Measurements from ENCODE around the gene RPS6KA2.

RPS6KA2 gene

GRCh38 chr6:166613027-166613426 lies 14.0 kb downstream of the RPS6KA2 start:
- no peak for DNase-seq

GRCh38 chr6:166612471-166612881 lies 14.6 kb downstream of the RPS6KA2 start:
- no peak for DNase-seq

- DNase-seq: no peak
Measured at GRCh38 chr6:166611631-166612030, 15.4 kb downstream of the RPS6KA2 start.

GRCh38 chr6:166610069-166610468 lies 17.0 kb downstream of the RPS6KA2 start:
- DNase-seq: peak; percentile 13

- peak; percentile 26 for DNase-seq
Measured at GRCh38 chr6:166608774-166609173, 18.3 kb downstream of the RPS6KA2 start.

- peak; percentile 17 for DNase-seq
Measured at GRCh38 chr6:166605752-166606151, 21.3 kb downstream of the RPS6KA2 start.

- no peak for DNase-seq
Measured at GRCh38 chr6:166604911-166605310, 22.1 kb downstream of the RPS6KA2 start.

- DNase-seq: peak; percentile 33
Measured at GRCh38 chr6:166604328-166604727, 22.7 kb downstream of the RPS6KA2 start.

GRCh38 chr6:166603043-166603690 lies 23.9 kb downstream of the RPS6KA2 start:
- DNase-seq: peak; percentile 32

GRCh38 chr6:166601956-166602355 lies 25.1 kb downstream of the RPS6KA2 start:
- DNase-seq: peak; percentile 19

- DNase-seq: no peak
Measured at GRCh38 chr6:166600931-166601330, 26.1 kb downstream of the RPS6KA2 start.

- peak; percentile 3 for DNase-seq
Measured at GRCh38 chr6:166599205-166599604, 27.8 kb downstream of the RPS6KA2 start.

GRCh38 chr6:166598441-166599138 lies 28.5 kb downstream of the RPS6KA2 start:
- DNase-seq: peak; percentile 13

- DNase-seq: no peak
Measured at GRCh38 chr6:166597711-166598440, 29.2 kb downstream of the RPS6KA2 start.

- peak; percentile 4 for DNase-seq
Measured at GRCh38 chr6:166596776-166597507, 30.1 kb downstream of the RPS6KA2 start.

GRCh38 chr6:166595949-166596348 lies 31.1 kb downstream of the RPS6KA2 start:
- no peak for DNase-seq

GRCh38 chr6:166595061-166595780 lies 31.8 kb downstream of the RPS6KA2 start:
- peak; percentile 15 for DNase-seq

GRCh38 chr6:166592821-166593220 lies 34.2 kb downstream of the RPS6KA2 start:
- peak; percentile 3 for DNase-seq

GRCh38 chr6:166591961-166592520 lies 35.0 kb downstream of the RPS6KA2 start:
- DNase-seq: peak; percentile 13

GRCh38 chr6:166591026-166591425 lies 36.0 kb downstream of the RPS6KA2 start:
- no peak for DNase-seq

GRCh38 chr6:166589786-166590574 lies 37.1 kb downstream of the RPS6KA2 start:
- peak; percentile 13 for DNase-seq
